ENCODE data around the gene TOP3B. TPM values are rescaled to one million over a fixed set of nuclear protein-coding genes. Genes with fewer than 3 reads are reported as not detected.

The TOP3B gene
- total RNA-seq, 4 donors from 2014 or later, result 12.3 to 27.5 (median 20.4) TPM

DNA sequence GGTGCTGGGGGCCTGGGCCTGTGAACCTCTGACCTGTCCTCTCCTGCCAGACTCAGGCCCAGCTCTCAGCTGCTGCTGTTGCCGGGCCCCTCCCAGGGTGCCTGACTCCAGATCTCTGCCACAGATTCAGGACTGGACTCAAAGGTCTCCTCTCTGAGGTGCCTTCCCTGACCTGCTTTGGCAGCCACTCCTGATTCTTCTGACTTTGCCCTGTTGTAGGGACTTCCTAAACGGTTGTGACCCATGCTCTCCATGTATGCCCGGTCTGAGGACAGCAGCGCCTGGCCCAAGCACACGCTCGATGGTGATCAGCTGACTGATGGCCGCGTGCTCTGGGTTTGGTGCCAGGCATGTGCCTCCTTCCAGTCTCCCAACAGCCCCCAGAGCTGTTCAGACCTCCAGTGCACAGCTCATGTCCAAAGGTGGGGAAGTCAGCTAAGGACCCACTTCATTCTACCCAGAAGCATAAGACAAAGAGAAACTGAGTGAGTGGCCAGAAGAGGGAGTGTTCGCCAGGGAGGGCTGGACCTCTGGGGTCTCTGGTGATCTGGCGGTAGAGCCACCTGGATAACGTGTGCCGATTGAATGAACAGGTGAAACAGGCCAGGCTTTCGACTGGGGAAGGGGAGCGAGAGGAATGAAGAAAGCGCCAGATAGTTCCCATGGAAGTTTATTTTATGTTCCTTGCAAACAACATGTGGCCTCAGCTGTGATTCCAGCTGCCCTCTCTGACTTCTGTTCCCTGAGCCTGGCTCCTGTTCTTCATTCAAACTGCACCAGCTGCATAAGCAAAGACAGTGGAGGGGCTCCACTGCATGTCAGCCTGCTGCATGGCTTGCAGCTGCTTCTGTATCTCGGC, 8.1 kb upstream of the TOP3B start:
- no peak overlapping the region for H3K4me3 ChIP-seq
- H3K9me3 ChIP-seq, result no peaks in the 10 kb centered on the region
- H3K36me3 ChIP-seq, result no peaks in the 10 kb centered on the region
- H3K4me1 ChIP-seq, result no peaks in the 10 kb centered on the region
- WGBS, result 66% methylated on average over 9 of the region's 16 CpGs
- TF ChIP-seq POLR2A (IDR thresholded peaks at IDR 0.05; ENCODE audit: low read depth), result no peak
- TF ChIP-seq EP300 (IDR thresholded peaks at IDR 0.05), result no peak
- TF ChIP-seq POLR2AphosphoS5 (IDR thresholded peaks at IDR 0.05), result no peak
- TF ChIP-seq, protein P1, sequence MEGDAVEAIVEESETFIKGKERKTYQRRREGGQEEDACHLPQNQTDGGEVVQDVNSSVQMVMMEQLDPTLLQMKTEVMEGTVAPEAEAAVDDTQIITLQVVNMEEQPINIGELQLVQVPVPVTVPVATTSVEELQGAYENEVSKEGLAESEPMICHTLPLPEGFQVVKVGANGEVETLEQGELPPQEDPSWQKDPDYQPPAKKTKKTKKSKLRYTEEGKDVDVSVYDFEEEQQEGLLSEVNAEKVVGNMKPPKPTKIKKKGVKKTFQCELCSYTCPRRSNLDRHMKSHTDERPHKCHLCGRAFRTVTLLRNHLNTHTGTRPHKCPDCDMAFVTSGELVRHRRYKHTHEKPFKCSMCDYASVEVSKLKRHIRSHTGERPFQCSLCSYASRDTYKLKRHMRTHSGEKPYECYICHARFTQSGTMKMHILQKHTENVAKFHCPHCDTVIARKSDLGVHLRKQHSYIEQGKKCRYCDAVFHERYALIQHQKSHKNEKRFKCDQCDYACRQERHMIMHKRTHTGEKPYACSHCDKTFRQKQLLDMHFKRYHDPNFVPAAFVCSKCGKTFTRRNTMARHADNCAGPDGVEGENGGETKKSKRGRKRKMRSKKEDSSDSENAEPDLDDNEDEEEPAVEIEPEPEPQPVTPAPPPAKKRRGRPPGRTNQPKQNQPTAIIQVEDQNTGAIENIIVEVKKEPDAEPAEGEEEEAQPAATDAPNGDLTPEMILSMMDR (IDR thresholded peaks at IDR 0.05), result no peak
- peaks cover 0 to 16% (median 0%) of the 10 kb centered on the region in 4 donors for H3K27me3 ChIP-seq
- DNase-seq (ENCODE audit: extremely low spot score), result no peak
- intact Hi-C loops (cut with DNase I), result no loop called here
- no peak overlapping the region for H3K27ac ChIP-seq (replicated peaks in 1 of 4)

DNA sequence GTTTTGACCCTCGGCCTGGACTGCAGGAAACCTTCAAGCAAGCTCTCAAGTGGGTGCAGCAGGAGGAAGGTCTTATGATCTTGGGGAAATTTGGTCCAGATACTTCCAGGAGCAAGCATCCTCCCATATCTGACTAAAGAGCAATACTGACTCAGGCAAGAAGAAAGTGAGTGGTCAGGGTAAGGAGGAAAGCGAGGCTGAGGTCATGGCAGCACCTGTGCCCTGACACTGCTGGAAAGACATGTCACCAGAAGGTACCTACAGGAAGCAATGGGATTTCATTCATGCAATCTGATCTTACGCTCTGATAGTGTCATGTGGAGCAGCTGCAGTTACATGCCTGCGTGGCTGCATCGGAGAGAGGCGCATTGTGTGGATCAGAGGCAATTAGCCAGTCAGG, 6.5 kb upstream of the TOP3B start:
- intact Hi-C loops (cut with DNase I), result no loop called here
- no peak for DNase-seq (ENCODE audit: extremely low spot score)
- Histone ChIP-seq H3K4me1 (no peaks in the 10 kb centered on the region), H3K36me3 (no peaks in the 10 kb centered on the region), H3K27me3 (peaks cover 0 to 16% (median 0%) of the 10 kb centered on the region in 4 donors), H3K4me3 (no peak overlapping the region), H3K27ac (replicated peaks in 1 of 4) (no peak overlapping the region), H3K9me3 (no peaks in the 10 kb centered on the region)
- 85% methylated on average over 6 of the region's 6 CpGs for WGBS
- TF ChIP-seq EP300 (IDR thresholded peaks at IDR 0.05) (no peak), POLR2AphosphoS5 (IDR thresholded peaks at IDR 0.05) (no peak), POLR2A (IDR thresholded peaks at IDR 0.05; ENCODE audit: low read depth) (no peak)
- TF ChIP-seq, protein P1 (IDR thresholded peaks at IDR 0.05), result no peak

DNA sequence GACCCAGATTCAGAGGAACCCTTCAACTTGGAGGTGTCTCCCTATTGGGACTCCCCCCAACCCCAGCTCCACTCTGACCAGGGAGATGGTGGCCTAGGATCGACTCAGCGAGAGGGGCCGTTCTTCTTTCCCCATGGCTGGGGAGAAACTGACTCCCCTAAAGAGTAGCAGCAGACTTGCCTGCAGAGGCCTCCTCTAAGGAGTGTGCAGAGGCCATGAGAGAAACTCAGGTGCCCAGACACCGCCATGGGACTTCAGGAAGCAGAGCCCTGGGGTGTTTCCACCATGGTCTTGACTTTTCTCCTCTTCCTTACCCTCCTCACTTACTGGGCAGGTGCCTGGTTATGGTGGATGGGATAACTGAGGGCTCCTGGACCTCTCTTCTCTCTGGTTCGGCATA, 2.6 kb upstream of the TOP3B start:
- 95% methylated on average over 5 of the region's 5 CpGs for WGBS
- DNase-seq (ENCODE audit: extremely low spot score), result no peak
- Histone ChIP-seq H3K9me3 (no peaks in the 10 kb centered on the region), H3K27me3 (no peaks in the 10 kb centered on the region), H3K36me3 (no peaks in the 10 kb centered on the region), H3K4me1 (peaks cover 11 to 26% (median 22%) of the 10 kb centered on the region in 4 donors), H3K4me3 (no peak overlapping the region), H3K27ac (replicated peaks in 1 of 4) (no peak overlapping the region)
- TF ChIP-seq, protein P1 (IDR thresholded peaks at IDR 0.05), result no peak
- TF ChIP-seq POLR2AphosphoS5 (IDR thresholded peaks at IDR 0.05) (no peak), POLR2A (IDR thresholded peaks at IDR 0.05; ENCODE audit: low read depth) (no peak), EP300 (IDR thresholded peaks at IDR 0.05) (no peak)
- intact Hi-C loops (cut with DNase I), result no loop called here

DNA sequence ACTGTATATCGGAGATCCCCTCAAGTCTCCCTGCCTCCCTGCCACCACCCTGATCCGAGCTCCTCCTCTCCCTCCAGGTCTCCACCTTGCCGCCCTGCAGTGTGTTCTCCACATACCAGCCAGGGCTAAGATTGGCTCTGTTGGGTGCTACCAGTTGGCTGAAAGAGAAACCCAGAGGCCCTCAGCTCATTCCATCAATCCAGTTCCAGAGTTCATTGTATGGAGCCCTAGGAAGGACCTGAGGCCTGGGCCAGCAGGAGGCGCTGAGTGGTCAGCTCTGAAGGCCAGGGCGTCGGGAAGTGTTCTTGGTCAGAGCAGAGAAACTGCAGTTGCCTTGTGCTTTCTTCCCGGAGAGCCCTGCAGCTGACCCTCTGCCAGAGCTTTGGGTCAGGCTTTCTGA, 2.2 kb upstream of the TOP3B start:
- no peak overlapping the region for H3K4me3 ChIP-seq
- H3K9me3 ChIP-seq, result no peaks in the 10 kb centered on the region
- no peaks in the 10 kb centered on the region for H3K36me3 ChIP-seq
- H3K27me3 ChIP-seq, result no peaks in the 10 kb centered on the region
- DNase-seq (ENCODE audit: extremely low spot score), result no peak
- H3K4me1 ChIP-seq, result peaks cover 11 to 26% (median 25%) of the 10 kb centered on the region in 4 donors
- no peak overlapping the region for H3K27ac ChIP-seq (replicated peaks in 1 of 4)
- intact Hi-C loops (cut with DNase I), result no loop called here
- WGBS, result 52% methylated on average over 7 of the region's 7 CpGs
- TF ChIP-seq, protein P1 (IDR thresholded peaks at IDR 0.05), result peak in 1 of 3 experiments; percentile 11
- TF ChIP-seq POLR2AphosphoS5 (IDR thresholded peaks at IDR 0.05) (no peak), EP300 (IDR thresholded peaks at IDR 0.05) (no peak)

Measured in esophagus muscularis mucosa (tissue), 4 donors.